ENCODE results near the gene MRPL32. TPM values are rescaled to one million over a fixed set of nuclear protein-coding genes. Genes with fewer than 3 reads are reported as not detected.
A peak's percentile ranks its signal among the peaks of the same experiment; 100 is the strongest.

MRPL32 gene
- total RNA-seq, 1 donor from 2014 or later: 89.7 TPM

DNA sequence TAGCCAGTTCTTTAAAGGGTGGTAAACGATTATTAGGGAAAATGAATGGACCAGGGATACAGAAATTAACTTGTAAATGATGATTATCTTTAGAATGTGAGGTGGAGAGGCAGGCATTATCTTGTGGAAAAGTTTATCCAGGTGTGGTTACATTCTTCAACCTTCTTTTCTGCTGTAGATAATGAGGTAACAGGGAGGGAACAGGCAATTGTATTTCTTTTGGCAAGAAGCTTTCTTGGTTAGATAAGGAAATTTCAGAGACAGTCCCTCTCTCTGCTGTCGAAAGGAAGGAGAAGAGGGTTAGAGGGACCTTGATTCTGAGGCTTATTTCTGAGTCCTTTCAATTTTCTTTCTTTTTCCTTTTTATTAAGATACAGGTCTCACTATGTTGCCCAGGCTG lies 32.1 kb downstream of the MRPL32 start:
- DNase-seq (ENCODE audit: low read depth): no peak

GRCh38 chr7:42964849-42965805 lies 33.0 kb downstream of the MRPL32 start:
- no peak for DNase-seq (ENCODE audit: low read depth)

DNA sequence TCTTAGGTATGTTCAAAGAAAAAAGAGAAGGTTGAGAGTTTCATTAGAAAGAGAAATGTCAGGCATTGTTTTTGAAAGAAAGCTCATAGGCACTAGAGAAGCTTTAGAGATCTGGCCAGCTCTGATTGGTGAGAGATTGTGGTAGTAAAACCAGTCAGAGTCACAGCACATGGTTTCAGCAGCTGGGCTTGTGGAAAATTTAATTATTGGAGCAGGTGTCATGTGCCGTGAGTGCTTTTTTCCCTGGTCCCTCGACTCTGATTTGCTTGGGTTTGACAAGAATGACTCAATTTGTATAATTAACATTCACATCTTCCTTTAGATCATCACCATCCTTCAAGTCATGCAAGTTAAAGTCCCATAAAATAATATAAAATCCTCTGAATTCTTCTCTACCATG lies 35.2 kb downstream of the MRPL32 start:
- DNase-seq (ENCODE audit: low read depth): peak; percentile 58

GRCh38 chr7:42972699-42973500 lies 40.7 kb downstream of the MRPL32 start:
- DNase-seq (ENCODE audit: low read depth): peak; percentile 90

GRCh38 chr7:42976371-42976770 lies 44.2 kb downstream of the MRPL32 start:
- DNase-seq (ENCODE audit: low read depth): no peak

GRCh38 chr7:42978496-42978895 lies 46.3 kb downstream of the MRPL32 start:
- no peak for DNase-seq (ENCODE audit: low read depth)

DNA sequence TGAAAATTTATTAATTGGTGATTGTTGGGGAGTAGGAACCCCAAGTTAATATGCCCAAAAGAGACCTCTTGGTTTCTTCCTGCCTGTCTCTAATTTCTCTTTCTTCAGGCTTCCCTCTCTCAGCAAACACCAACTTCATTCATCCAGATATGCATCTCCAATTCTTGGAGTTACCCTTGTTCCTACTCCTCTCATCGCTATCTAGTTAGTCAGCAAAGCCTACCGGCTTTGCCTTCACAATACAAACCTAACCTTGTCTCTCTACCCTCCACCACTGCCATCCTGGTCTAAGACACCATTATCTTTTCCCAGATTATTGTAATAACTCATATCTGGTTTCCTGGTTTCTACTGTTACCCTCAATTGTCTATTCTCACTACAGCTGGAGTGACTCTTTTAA lies 47.9 kb downstream of the MRPL32 start:
- no peak for DNase-seq (ENCODE audit: low read depth)

GRCh38 chr7:42980514-42980913 lies 48.3 kb downstream of the MRPL32 start:
- DNase-seq (ENCODE audit: low read depth): no peak

DNA sequence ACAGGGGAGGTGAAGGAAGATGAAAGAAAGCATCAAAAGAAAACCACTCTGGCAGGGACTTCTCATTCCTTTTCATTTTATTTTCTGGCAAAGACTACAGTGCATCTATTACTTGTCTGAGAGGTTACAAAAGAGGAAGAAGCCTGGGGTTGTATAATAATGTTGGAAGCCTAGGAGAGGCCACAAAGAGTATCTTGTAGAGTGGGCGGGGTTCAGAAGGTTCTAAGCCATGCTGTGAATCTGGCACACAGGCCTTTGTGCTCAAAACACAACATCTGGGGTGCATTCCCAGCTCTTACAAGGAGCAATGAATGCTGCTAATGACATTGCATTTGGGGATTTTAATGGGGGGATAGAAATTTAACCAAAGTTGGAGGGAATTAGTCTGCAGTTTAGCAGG lies 49.4 kb downstream of the MRPL32 start:
- no peak for DNase-seq (ENCODE audit: low read depth)

DNA sequence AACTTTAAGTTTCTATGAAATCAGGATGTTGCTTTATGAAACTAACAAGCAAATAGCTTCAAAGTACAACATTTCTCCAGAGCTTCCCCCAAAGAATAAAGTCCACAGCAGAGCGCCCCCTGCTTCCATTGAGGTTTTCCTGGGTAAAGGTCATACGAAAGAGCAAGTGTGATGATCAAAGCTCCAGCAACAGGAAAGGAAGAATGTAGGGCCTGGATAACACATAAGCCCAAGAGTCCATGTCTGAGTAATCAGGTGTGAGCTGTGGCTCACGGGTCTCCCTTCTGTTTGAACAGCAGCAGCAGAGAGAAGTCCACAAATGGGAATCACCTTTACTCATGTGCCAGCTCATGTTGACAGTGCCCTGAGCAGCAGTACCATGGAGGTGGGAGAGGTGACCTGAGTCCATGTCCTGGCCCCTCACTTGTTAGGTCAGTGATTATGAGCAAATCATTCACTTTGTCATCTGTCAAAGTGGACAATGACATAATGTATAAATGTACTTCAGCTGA lies 50.5 kb downstream of the MRPL32 start:
- no peak for DNase-seq (ENCODE audit: low read depth)

DNA sequence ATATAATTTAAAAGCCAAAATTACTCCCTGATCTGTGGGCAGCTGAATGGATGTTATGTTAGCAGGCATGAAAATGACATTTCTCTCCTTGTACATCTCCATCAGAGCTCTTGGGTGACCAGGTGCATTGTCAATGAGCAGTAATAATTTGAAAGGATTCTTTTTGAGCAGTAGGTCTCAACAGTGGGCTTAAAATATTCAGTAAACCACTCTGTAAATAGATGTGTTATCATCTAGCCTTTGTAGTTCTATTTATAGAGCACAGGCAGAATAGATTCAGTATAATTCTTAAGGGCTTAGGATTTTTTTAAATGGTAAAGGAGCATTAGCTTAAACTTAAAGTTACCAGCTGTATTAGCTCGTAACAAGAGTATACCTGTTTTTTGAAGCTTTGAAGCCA lies 52.0 kb downstream of the MRPL32 start:
- no peak for DNase-seq (ENCODE audit: low read depth)

DNA sequence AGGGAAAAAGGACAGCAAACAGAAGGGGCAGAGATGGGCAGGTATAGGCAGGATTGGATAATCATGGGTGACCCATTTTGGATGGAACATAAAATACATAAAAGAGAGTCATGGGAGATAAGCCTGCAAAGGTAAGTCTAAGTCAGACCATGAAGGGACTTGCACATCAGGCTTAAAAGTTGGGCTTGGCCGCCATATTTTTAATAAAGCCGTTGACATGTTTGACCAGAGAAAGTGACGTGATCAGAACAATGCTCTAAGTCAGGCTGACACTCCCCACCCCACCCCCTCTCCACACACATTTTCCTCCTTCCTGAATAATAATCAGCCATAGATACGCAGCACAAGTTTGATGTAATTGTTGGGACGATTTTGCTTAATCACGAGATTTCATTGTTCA lies 54.0 kb downstream of the MRPL32 start:
- no peak for DNase-seq (ENCODE audit: low read depth)

DNA sequence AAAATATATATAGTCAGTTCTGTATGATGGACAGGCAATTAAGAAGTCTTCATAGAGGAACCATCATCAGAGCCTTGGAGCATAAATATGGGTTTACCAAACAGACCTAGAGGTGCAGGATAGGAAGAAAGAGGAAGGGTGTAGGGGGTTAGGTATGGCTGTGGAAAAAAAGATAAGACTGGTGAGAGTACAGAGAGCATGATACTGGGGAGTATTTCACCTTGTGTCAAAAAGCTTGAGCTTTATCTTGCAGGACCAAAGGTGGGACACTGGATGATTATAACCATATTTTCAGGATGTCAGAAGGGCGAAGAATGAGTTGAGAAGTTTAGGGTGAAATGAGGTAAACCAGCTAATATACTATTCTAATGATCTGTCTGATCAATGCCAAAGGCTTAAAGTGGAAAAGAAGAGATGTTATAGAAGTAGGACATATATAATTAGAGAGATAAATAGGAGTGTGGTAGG lies 54.6 kb downstream of the MRPL32 start:
- DNase-seq (ENCODE audit: low read depth): no peak

Other genes starting within 250 kb of the MRPL32 start
- 15.1 and 26.1 TPM in 2 replicates for gene C7orf25, start 20.3 kb upstream of the MRPL32 start, total RNA-seq
- gene PSMA2, start 202 bp upstream of the MRPL32 start, total RNA-seq: 145 and 162 TPM in 2 replicates
- not detected in 2 replicates for gene HECW1, start 180.3 kb downstream of the MRPL32 start, total RNA-seq